Activated effector memory CD4-positive, alpha-beta T cell treated with Interleukin-2 at 50 U/mL for 16 hours (primary cell): ENCODE measurements around the gene SUN3.

Source experiments
- DNase-seq: peaks from one replicate; pipeline ENCODE4 v3.0.0-alpha.2; 2020

SUN3 gene

GRCh38 chr7:47970761-47971160 is 58.1 kb downstream of the SUN3 start:
- DNase-seq, result no peak

- peak; percentile 16 for DNase-seq
These were observed 59.8 kb downstream of the SUN3 start for GRCh38 chr7:47968847-47969774.

GRCh38 chr7:47967708-47968107 is 61.2 kb downstream of the SUN3 start:
- DNase-seq, result no peak

- no peak for DNase-seq
These were observed 61.8 kb downstream of the SUN3 start for GRCh38 chr7:47967123-47967522.

GRCh38 chr7:47965456-47965855 is 63.5 kb downstream of the SUN3 start:
- no peak for DNase-seq

- no peak for DNase-seq
These were observed 66.6 kb downstream of the SUN3 start for GRCh38 chr7:47962262-47962661.

- DNase-seq, result no peak
These were observed 71.8 kb downstream of the SUN3 start for GRCh38 chr7:47957156-47957555.

GRCh38 chr7:47956220-47956619 is 72.7 kb downstream of the SUN3 start:
- no peak for DNase-seq

- DNase-seq, result no peak
These were observed 74.5 kb downstream of the SUN3 start for GRCh38 chr7:47954231-47954911.

GRCh38 chr7:47953822-47954221 is 75.1 kb downstream of the SUN3 start:
- DNase-seq, result no peak

- DNase-seq, result no peak
These were observed 76.7 kb downstream of the SUN3 start for GRCh38 chr7:47952224-47952623.

- no peak for DNase-seq
These were observed 77.5 kb downstream of the SUN3 start for GRCh38 chr7:47951374-47951773.

GRCh38 chr7:47950714-47951113 is 78.2 kb downstream of the SUN3 start:
- no peak for DNase-seq

GRCh38 chr7:47949703-47950102 is 79.2 kb downstream of the SUN3 start:
- no peak for DNase-seq

GRCh38 chr7:47948141-47948790 is 80.6 kb downstream of the SUN3 start, which contains the start of gene PKD1L1:
Gene PKD1L1, minus strand, starts transcription at chr7:47948466. Its CDS starts 26 bp downstream, at chr7:47948440.
- DNase-seq, result no peak

- DNase-seq, result no peak
These were observed 81.6 kb downstream of the SUN3 start for GRCh38 chr7:47947355-47947749.

GRCh38 chr7:47946581-47947354 is 82.1 kb downstream of the SUN3 start:
- DNase-seq, result no peak

GRCh38 chr7:47945261-47946015 is 83.5 kb downstream of the SUN3 start:
- peak; percentile 49 for DNase-seq

- DNase-seq, result no peak
These were observed 84.2 kb downstream of the SUN3 start for GRCh38 chr7:47944536-47945260.

- no peak for DNase-seq
These were observed 85.0 kb downstream of the SUN3 start for GRCh38 chr7:47943676-47944474.
